Stimulated activated CD4-positive, alpha-beta T cell treated with anti-CD3 and anti-CD28 coated beads, Interleukin-15, amount 100 ng/mL, for 1 hour (primary cell): ENCODE results near the gene CTSZ.

Experiments
- DNase-seq, 2 donors: peaks; one replicate each; pipeline ENCODE4 v3.0.0-alpha.2; 2020; ENCODE audit warnings: low read depth in 1 of 2, low spot score in 1 of 2

CTSZ gene

DNA sequence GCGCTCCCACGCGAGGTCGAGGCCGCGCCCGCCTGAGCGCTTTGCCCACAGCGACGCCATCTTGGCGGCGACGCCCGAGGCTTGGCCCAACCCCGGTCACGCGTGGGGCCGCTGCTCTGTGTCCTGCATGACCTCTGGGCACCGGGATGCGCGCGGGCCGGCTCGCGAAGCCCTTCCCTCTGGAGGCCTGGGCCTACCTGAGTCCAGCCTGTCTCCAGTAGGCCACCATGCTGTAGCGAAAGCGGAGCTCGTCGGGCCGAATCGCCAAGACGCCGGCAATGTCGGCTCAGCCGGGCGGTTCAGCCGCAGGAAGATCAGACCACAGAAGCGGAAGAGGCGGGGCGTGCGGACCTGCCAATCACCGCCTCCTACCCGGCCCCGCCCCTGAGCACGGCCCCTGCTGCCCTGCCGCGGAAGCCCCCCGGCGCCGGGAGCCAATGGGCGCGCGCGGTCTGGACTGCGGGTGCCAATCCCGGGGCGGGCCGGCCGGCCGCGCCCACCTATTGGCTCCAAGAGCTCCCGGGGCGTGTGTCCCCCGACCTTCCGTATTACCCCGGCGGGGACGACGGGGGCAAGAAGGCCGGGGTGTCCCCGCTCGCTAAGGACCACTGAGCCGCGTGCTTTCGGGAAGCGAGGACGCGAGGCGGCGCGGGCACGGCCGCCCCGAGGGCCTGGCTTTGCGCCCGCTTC, 25.1 kb upstream of the CTSZ start, which contains the start of gene ATP5F1E:
ATP5F1E (minus strand) TSS at position 313 of the 690 bp plus-strand sequence; CDS start at position 229, 84 bp downstream.
- DNase-seq = peak; percentile 97

DNA sequence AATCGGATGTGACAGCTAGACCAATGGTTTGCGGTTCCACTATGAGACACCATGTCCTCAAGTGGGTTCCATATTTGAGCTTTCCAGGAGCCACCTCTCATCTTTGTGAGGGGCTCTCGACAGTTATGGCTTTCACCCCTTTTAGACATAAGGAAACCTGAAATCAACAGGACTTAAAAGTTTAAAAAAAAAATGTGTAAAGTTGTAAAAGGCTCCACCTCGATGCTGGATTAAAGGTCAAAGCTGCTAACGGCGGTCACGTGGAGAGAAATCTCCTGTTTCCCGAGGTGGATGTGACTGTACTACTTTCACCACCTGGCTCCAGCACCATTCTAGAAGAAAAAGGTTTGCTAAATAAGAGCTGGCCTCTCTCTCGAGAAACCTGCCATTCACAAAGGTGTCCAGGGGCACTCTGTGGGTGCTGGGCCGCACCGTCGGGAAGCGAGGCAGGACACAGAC, 24.5 kb upstream of the CTSZ start:
- no peak for DNase-seq

DNA sequence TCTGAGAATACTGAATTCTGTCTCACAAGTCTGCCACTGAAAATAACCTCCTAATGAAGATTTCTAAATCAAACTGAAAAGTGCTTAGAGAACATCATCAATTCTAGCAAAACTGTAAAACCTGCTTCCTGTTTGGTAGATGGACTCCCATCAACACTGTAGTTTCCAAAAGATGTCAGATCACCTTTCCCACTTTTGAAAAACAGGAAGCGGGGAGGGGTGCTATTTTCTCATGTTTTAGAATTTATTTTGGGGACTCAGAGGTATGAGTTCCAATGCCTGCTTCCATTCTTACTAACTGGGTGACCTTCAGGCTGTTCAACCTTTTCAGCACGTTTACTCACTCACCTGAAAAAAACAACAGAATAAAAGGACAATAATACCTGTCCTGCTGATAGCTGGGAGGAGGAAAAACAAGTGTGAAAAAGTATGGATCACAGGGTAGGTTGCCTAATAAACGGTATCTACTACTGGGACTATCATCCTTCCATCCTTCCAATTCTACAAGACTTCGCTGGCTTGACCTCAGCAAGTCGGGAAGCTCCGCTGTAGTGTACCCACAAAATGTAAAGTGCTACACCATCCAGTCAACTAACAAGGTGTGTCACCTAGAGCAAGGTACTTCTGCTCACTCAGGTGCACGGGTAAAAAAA, 24.0 kb upstream of the CTSZ start:
- DNase-seq = no peak

DNA sequence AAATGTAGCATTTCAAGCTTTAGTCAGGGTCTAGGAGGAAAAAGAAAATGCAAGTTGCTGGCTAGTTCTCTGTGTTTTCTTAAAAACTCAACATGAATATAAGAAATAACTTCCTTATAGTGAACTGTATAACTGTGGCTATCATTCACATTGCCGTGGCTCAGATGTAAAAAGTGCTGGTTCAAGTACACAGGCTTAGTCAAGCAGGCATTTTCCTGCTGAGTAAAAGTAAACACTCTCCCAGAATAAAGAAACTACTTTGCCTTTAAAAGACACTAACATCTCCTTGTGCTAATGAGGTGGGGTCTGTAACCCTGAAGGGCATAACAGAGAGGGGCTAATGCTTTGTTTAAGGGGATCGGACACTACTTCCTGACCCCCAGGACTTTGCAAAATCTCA, 21.8 kb upstream of the CTSZ start:
- DNase-seq = no peak

DNA sequence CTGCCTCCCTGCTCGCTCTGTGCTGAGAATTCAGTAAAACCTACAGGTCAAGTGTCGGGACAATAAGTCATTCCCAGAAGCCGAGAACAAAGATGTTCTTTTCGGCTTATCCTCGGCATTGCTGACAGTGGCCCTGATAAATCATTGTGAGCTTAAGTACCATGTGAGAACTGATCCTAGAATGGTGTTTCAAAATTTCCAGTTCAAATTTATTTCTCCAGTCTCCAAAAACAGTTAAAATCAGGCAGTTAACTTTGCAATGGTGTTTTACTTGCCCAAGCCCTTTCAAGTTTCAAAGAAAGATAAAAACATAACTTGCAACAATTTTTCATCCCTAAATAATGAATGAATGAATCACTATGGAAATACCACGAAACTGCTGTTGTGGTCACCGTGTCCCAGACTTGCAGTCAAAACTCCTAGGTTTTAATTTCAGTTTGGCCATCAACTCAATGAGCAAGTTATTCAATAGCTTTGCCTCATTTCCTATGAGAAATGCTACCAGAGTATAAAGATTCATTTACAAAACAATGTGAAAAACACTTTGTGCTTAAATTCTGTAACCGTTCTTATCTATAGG, 20.8 kb upstream of the CTSZ start:
- no peak for DNase-seq

DNA sequence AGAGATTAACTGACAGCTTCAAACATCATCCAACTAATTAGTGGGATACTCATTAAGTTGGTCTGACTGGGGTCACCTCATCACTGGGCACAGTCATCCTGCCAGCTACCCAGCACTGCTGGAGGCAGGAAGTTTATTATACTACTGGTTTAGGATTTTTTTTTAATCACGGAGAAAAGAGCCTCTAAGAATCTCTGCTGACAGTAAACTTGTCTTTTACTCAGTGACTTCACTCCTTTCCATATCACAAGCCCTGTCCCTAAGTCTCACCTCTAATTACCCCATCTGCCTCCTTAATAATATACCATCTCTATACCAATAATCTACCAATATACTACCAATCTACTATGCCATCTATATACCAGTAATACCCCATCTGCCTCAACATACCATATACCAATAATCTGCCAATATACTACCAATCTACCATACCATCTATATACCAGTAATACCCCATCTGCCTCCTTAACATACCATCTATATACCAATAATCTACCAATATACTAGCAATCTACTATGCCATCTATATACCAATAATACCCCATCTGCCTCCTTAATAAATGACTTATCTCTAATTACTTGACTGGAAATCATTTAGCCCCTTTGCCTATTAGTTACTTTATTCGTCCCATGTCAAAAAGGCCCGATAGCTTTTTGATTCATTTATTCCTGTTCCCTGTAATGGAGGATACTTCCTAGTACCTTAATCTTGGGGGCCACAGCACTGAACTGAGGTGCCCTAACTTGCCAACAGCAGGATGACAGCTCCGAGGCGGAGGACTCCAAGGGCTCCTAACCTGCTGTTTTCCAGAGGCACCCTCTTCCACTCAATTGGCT, 20.1 kb upstream of the CTSZ start:
- DNase-seq = no peak

DNA sequence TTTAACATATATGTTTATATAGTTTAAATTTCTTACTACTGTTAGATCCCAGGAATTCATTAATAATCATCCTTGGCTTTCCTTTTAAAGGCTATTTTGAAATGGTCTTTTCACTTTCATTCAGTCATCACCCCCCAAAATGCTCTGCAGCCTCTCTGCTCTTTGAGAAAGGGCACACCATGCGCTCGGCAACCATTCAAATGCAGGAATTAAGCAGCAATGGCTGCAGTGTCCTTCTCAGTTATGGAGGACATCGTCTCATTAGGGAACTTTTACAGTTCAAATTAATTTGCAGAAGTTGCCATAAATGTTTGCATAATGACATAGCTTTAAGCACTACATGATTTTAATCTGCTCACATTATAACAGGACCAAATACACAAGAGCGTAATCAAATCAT, 18.5 kb upstream of the CTSZ start:
- no peak for DNase-seq

DNA sequence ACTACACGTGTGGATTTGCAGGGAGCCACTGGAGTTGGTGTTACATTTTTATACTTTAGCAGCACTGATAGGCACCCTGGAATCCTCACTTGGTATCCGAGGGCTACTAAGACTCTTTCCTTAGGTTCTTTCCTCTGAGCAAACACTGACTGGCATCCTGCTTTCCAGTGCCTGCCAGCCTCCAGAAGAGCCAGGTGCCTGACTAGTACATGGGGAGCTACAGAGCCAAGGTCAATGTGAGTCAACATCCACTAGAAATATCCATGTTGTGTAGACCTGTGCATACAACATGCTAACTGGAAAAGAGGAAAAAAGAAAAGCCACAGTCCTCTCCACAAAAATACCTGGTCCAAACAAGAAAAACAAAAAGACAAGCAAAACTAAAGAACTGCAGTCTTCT, 18.0 kb upstream of the CTSZ start:
- DNase-seq = no peak

DNA sequence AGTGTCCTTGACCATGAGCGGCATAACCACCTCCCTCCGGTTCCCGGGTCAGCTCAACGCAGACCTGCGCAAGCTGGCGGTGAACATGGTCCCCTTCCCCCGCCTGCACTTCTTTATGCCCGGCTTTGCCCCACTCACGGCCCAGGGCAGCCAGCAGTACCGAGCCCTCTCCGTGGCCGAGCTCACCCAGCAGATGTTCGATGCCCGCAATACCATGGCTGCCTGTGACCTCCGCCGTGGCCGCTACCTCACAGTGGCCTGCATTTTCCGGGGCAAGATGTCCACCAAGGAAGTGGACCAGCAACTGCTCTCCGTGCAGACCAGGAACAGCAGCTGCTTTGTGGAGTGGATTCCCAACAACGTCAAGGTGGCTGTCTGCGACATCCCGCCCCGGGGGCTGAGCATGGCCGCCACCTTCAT, 17.1 kb upstream of the CTSZ start:
- DNase-seq = no peak

DNA sequence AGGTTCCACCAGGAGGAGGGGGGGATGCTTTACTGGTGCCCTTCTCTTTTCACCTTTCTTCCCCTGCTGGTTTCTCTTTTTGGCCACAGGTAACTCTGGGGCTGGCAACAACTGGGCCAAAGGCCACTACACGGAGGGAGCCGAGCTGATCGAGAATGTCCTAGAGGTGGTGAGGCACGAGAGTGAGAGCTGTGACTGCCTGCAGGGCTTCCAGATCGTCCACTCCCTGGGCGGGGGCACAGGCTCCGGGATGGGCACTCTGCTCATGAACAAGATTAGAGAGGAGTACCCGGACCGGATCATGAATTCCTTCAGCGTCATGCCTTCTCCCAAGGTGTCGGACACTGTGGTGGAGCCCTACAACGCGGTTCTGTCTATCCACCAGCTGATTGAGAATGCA, 16.6 kb upstream of the CTSZ start:
- DNase-seq = no peak

DNA sequence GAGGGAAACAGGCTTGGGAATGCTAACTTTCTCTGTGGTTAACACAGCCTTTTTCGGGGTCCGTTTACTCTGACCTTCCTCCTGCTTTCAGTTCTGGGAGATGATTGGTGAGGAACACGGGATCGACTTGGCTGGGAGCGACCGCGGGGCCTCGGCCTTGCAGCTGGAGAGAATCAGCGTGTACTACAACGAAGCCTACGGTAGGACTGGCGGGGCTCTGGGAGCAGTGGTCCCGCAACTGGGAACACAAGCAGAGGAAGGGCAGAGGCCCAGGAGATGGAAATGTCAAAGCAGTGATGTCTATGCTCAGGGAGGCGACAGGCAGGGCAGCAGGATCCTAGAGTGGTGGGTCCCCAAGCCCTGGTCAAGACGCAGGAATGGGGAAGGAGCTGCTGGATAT, 15.7 kb upstream of the CTSZ start:
- DNase-seq = no peak

DNA sequence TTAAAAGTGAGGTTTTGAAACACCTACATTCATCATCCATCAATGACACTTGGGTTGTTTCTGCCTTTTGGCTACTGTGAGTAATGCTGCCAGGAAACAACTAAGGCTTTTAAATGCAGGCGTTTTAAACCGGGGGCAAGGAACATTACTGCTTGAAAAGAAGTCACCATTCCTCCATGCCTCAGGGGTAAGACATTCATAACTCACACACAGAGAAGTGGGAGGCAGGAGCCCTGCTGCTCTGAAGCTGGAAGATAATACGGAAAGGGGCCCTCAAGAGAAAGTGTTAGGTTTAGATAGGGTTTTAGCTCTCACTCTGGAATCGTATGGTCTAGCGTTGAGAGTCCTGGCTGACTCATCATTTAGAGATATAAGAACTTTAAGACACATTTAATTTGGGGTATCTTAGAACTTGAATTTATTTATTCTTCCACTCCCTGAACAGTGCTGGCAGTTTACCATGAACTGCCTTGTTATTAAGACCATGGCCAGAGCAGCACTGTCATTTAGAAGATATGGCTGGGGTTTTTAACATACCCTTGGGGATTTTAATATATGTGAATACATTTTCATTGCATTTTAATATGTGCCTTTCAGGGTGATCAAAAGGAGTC, 14.0 kb upstream of the CTSZ start:
- DNase-seq = no peak

DNA sequence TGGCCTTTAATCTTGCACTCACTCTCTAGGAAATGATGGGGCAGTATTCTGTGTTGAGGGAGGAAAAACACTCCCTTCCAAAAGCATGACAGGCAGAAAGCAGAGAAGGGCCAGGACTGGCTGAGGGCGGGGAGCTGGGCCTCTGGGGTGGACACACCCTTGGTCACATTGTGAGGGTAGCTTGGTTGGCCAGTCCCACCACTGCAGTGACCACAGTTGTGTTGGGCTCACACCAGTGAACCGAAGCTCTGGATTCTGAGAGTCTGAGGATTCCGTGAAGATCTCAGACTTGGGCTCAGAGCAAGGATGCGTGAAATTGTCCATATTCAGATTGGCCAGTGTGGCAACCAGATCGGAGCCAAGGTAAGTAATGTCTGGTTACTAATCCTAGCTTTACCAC, 12.2 kb upstream of the CTSZ start, which contains the start of gene TUBB1:
TUBB1 (plus strand) TSS at position 213 of the 400 bp plus-strand sequence; CDS start at position 307, 94 bp downstream.
- DNase-seq = no peak

DNA sequence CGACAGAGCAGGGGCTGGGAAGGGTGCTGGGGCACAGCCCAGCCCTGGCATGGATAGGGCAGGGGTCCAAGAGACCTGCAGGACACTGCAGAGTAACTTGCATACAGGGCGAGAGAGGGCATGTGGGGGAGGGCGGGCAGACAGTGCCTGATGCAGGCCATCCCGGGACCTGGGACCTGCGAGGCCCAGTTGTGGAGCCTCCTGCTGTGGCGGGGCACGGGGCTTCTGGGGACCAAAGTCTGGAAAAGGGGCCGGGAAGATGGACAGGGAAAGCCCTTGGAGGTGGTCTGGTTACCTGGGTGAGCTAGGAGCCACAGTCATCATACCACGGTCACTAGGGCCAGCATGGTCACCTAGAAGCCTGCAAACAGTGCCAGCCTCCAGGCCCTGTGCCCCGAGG, 11.8 kb upstream of the CTSZ start:
- DNase-seq = no peak

DNA sequence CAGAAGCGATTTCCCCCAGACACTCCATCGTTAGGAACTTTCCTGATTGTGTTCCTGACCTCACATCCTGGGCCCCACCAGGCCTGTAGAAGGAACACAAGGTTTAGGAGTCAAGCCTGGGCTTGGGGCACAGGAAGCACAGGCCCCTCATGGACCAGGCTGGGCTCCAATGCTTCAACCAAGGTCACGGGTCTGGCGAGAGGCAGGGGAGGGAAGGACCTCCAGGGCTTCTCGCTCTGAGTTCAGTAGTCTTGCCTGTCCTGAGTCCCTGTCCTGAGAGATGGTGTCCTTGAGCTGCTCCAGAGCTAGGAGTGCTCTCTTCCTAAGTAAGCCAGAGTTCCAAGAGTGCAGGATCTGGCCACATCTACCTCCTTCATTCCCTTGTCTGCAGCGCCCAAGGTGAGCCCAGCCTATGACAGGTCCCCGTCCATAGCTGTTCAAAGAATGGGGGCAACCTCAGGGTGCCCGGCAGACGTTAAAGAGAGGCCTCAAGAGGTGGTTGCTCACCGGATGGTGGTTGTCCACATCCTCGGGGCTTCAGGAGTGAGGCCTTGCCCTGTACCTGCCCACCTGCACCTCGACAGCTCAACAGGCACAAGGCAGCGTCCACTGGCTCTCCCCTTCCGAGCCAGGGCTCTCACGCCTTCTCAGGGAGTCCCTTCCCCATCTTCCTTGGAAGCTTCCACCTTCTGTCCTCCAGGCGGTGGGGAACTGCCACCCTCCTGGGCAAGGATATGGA, 10.6 kb upstream of the CTSZ start:
- no peak for DNase-seq

DNA sequence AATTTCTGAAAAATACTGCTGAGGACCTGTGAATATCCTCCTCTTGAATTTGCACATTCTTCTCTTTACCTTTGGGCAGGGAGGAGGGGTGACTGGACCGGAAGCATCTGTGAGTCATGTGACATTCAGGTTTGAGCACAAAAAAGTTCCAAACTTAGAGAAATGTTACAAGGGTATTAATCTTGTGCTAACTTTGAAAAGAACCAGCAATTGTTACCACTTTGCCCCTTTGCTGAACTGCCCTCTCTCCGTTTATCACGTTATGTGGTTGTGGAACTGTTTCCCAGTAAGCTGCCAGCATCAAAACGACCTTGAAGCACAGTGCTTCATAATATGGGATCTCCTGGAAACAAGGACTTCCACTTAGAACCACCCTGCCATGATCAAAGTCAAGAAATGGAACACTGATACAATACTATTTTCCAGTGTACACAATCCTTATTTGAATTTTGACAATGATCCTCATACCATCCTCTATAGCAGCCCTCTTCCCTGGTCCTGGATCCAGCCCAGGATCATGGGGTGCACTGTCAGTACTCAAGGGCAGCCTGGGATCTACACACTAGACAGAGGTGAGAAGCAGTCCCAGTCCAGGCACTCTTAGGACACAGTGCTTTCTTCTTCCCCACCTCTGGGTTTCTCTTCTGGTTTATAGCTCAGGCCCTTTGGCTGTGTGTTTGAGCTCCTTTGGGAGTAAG, 9.9 kb upstream of the CTSZ start:
- no peak for DNase-seq

DNA sequence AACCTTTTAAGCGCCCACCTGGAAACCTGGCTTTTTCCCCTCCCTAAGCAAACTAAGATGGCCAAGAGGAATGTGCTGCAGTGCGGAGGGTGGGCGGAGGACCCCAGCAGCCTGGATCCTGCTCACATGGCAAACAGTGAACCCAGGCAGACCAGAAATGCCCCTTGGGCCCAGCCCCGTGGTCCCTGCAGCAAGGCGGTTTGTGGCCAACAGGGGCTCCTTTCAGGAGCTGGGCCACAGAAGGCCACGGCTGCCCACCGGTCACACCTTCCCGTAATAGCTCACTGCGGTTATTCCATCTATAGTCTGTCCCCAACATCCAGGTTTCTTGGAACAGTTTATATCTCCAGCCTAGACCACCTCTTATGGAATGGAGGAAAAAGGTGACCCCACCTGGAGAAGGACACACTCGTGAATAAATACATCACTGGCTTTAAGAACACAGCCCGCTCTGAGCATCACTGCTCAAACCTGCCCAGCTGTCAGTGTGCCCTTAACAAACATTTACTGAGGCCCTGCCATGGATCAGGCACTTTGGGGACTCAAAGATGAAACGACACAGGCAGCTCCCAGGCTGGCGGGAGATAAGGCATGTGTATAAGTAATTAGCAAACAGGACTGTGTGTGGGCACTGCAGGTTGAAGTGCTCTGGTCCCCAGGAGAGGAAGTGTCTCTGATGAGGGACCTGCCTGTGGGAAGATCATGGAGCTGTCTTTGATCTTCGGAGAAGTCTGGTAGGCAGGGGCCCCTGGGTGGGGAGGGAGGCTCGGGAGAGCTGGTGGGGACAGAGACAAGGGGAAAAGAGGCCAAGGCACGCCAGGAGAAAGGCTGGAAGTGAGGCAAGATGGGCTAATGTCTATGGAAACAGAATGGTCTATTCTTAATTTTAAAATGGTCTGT, 9.0 kb upstream of the CTSZ start:
- DNase-seq = no peak

DNA sequence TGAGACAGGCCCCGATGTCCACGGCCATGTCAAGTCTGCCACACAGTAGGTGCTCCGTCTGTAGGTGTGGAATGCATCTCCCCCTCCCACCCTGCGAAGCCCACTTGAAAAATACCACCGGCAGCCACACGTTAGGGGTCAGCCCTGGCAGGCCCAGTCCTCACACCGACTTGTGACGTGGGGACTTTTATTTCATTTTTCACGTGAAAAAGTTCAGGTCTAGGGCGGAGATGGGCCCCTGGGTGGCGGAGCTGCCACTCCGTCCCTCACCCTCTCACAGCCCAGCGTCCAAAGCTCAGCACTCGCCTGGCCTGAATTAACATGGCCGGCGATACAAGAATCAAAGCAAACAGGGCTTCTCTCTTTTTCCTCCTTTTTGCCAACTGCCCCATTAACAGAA, 8.4 kb upstream of the CTSZ start:
- no peak for DNase-seq
